ENCODE results near the gene CELF5.

DNA sequence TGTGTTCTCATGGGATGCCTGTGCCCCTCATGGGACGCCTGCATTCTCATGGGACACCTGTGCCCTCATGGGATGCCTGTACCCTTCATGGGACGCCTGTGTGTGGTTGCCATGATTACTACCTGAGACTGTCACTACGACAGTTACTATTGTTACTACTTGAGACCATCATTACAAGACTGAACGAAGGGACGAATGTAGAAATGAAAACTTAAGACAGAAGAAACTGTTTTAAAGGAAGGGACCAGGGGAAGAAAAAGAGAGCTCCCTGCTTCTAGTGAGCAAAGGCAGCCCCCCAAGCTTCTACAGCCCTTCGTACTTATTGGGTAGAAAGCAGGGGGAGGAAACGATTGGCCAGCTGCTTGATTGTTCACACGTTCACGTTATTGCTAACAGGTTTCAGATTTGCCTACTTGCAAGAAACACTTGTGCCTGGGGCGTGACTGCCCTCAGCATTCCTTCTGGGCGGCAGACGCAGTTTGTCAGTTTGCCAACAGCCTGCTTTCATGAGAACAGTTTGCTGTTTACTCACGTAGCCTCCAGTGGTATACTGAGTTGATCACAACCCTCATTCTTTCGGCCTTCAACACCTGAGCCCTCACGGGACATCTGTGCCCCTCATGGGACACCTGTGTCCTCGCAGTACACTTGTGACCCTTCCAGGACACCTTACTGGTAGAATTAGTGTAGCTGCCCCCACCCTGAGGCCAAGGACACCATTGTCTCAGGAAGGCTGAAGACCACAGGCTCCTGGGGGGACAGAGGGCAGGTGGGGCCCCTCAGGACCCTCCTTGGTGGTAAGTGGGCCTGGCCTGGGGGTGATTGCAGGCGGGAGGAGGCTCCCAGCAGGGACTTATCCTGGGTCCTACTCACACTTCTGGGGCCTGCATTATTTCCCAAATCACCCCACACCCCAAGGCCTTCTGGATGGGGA is 48.4 kb upstream of the CELF5 start:
- TF ChIP-seq CTCF (IDR thresholded peaks at IDR 0.05), result no peak
- TF ChIP-seq EZH2 (IDR thresholded peaks at IDR 0.05; ENCODE audit: borderline replicate concordance, insufficient read depth, low read depth, low read length, poor library complexity, severe bottlenecking), result no peak

Data from B cell (primary cell).